HG02973 (cell line): Measurements from ENCODE around the gene ZMAT5.

Source experiments
- ATAC-seq: cut with Tn5 transposase; IDR thresholded peaks from one replicate; pipeline ENCODE4 v1.9.1; 2021; ENCODE audit warnings: moderate library complexity; ENCODE audit not compliant: unreplicated experiment

ZMAT5 gene

GRCh38 chr22:29691636-29692326 lies 75.0 kb downstream of the ZMAT5 start:
- ATAC-seq, result no peak

- no peak for ATAC-seq
Measured at GRCh38 chr22:29690476-29690875, 76.3 kb downstream of the ZMAT5 start.

- no peak for ATAC-seq
Measured at GRCh38 chr22:29689880-29690213, 77.0 kb downstream of the ZMAT5 start.

- ATAC-seq, result no peak
Measured at GRCh38 chr22:29689206-29689879, 77.5 kb downstream of the ZMAT5 start.

GRCh38 chr22:29684244-29684643 lies 82.6 kb downstream of the ZMAT5 start:
- no peak for ATAC-seq

- ATAC-seq, result no peak
Measured at GRCh38 chr22:29683536-29683935, 83.3 kb downstream of the ZMAT5 start.
